Peyer's patch (tissue), 4 donors: ENCODE data around the gene CARMIL3.

Experiments
- CTCF ChIP-seq, 6 experiments: fragments of 450-650 bp in 4 of 6; fragments of 200-600 bp in 2 of 6; sonication (generic) in 1 of 6; IDR thresholded peaks; one replicate each; pipeline ENCODE4 v1.5.1; 2017 to 2019; ENCODE audit warnings: antibody characterized with exemption in 6 of 6, mild to moderate bottlenecking in 3 of 6, moderate library complexity in 1 of 6
- POLR2A ChIP-seq, 2 donors: fragments of 450-650 bp; IDR thresholded peaks; one replicate each; pipeline ENCODE4 v1.5.1; 2017; ENCODE audit warnings: antibody characterized with exemption in 2 of 2, mild to moderate bottlenecking in 2 of 2, moderate library complexity in 2 of 2

GRCh38 chr14:24078146-24078545, 26.3 kb downstream of the CARMIL3 start:
- TF ChIP-seq CTCF (IDR thresholded peaks at IDR 0.05) (no peak), POLR2A (IDR thresholded peaks at IDR 0.05) (no peak)
